HG02884 (cell line): ENCODE measurements around the gene RPA3.

ENCODE experiments used
- ATAC-seq: cut with Tn5 transposase; IDR thresholded peaks from one replicate; pipeline ENCODE4 v1.9.1; 2021; ENCODE audit warnings: mild to moderate bottlenecking, moderate library complexity; ENCODE audit not compliant: unreplicated experiment

Gene RPA3

DNA sequence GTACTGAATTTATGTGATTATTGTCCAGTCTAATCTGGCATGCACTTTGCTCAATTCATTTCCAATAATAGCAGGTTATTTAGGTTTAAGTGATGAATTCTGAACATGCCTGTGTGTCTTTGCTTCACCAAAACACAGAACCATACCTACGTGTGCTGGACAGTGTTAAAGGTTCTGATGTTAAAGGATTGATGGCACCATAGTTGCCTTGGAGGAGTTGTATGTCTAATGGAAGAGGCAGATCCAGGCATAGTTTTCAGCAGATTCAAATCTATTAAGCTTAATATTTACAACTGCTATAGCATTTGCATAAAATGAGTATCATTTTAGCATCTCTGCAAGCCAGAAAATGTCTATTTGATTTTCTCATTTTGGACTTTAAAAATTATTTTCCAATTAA, 105.9 kb downstream of the RPA3 start:
- no peak for ATAC-seq

DNA sequence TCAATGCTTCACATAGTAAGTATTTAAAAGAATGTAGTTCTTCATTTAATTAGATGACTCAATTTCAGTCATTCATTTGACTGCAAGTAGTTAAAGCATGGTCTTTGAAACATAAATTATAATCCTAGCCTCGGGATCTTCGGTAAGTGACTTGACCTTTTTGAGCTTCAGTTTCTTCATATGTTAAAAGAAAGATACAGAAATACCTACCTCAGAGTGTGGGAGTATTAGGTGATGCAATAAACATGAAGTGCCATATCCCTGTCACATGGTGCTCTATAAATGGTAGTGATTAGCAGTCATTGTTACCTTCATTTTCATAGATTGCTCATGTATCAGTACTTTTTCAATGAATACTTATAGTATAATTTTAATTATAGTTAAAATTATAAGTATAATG, 109.1 kb downstream of the RPA3 start:
- ATAC-seq: no peak

DNA sequence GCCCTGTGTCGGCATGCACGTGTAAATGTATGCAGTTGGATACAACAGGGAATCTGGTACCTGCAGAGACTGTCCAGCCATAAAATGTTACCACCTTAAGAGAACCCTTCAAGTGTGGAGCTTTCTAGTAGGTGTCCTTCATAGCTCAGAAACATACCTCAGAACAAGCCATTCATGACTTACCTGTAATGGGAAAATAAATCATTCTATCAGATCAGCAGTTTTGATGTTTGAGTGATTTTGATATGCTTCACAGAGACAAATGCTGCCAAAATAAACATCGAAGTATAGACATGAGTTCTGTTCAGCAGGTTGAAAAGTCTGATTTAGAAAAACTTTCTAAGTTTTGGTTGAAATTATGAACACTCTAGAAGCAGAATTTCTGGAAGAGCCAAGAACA, 111.4 kb downstream of the RPA3 start:
- no peak for ATAC-seq

DNA sequence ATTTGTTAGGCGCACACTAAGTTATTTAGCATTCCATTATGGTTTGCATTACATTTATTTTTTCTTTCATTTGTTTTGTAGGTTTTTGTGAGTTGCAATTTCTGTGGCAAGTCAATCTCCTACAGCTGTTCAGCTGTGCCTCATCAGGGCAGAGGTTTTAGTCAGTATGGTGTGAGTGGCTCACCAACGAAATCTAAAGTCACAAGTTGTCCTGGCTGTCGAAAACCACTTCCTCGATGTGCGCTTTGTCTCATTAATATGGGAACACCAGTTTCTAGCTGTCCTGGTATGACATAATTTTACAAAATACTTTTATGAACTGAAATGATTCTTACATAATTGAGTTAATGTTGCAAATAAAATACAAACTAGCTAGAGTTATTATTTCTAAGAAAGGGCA, 122.2 kb downstream of the RPA3 start:
- no peak for ATAC-seq

DNA sequence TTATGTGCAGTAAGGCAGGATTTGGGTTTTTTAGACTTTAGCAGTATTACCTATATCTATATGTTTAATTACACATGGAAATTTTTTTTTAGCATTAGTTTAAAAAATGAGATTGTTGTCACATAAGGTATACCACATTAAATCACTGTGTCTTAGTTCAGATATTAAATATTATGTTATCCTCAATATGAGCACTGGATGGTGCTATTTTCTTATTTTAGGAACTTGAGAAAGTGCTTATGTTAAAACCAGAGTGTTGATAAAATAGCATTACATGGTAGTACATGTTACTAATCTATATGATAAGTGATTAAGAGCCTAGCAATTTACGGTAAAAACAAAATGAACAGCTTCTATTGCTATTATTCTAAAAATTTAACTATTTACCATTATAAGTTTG, 123.0 kb downstream of the RPA3 start:
- ATAC-seq: no peak
